Lower lobe of right lung (tissue), 2 donors: ENCODE measurements around the gene YARS1. TPM values are rescaled to one million over a fixed set of nuclear protein-coding genes. Genes with fewer than 3 reads are reported as not detected.

Experiments
- ATAC-seq, 2 donors: fragments of 200-7000 bp; cut with Tn5 transposase; one replicate each; pipeline ENCODE4 v1.9.1; 2020 to 2022; ENCODE audit warnings: mild to moderate bottlenecking in 2 of 2, moderate library complexity in 2 of 2
- DNase-seq: peaks from one replicate; pipeline ENCODE4 v3.0.0-alpha.2; 2020
- H3K27ac ChIP-seq: fragments of 200-600 bp; one replicate; pipeline ENCODE4 v1.8.0; 2022
- H3K27me3 ChIP-seq: fragments of 200-600 bp; one replicate; pipeline ENCODE4 v1.8.0; 2022; ENCODE audit warnings: low read depth
- H3K36me3 ChIP-seq: fragments of 200-600 bp; one replicate; pipeline ENCODE4 v1.8.0; 2022; ENCODE audit warnings: mild to moderate bottlenecking
- H3K4me1 ChIP-seq: fragments of 200-600 bp; one replicate; pipeline ENCODE4 v1.8.0; 2022
- H3K4me3 ChIP-seq: fragments of 200-600 bp; one replicate; pipeline ENCODE4 v1.8.0; 2022; ENCODE audit warnings: mild to moderate bottlenecking
- H3K9me3 ChIP-seq: fragments of 200-600 bp; one replicate; pipeline ENCODE4 v1.8.0; 2022
- intact Hi-C: fragments of 100-400 bp; cut with DNase I; formaldehyde crosslinking; loops from one replicate; pipeline ENCODE4 v1.11.0; 2022
- total RNA-seq: library from RNA; stranded (reverse); fragmentation: NEBNext Ultra II Directional; extraction: Animal tissue kit (Norgen Biotek cat#: 25700); gene quantifications from one replicate; pipeline ENCODE4 v1.2.1, GENCODE V29; 2021
- TF ChIP-seq, protein P1 (sequence below): fragments of 200-600 bp; IDR thresholded peaks from one replicate; pipeline ENCODE4 v1.8.0; 2022; ENCODE audit warnings: antibody characterized with exemption, mild to moderate bottlenecking
- donor health status: DM: no; HTN: yes; CAD: no; lungs with severe emphysema.

Gene YARS1
- total RNA-seq, 1 donor from 2014 or later, result 96.7 TPM

GRCh38 chr1:32825181-32825580 is 8.0 kb upstream of the YARS1 start:
- H3K36me3 ChIP-seq, result peaks cover 49% of the 10 kb centered on the region
- TF ChIP-seq, protein P1, sequence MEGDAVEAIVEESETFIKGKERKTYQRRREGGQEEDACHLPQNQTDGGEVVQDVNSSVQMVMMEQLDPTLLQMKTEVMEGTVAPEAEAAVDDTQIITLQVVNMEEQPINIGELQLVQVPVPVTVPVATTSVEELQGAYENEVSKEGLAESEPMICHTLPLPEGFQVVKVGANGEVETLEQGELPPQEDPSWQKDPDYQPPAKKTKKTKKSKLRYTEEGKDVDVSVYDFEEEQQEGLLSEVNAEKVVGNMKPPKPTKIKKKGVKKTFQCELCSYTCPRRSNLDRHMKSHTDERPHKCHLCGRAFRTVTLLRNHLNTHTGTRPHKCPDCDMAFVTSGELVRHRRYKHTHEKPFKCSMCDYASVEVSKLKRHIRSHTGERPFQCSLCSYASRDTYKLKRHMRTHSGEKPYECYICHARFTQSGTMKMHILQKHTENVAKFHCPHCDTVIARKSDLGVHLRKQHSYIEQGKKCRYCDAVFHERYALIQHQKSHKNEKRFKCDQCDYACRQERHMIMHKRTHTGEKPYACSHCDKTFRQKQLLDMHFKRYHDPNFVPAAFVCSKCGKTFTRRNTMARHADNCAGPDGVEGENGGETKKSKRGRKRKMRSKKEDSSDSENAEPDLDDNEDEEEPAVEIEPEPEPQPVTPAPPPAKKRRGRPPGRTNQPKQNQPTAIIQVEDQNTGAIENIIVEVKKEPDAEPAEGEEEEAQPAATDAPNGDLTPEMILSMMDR, result no peak
- H3K4me1 ChIP-seq, result peaks cover 8% of the 10 kb centered on the region
- intact Hi-C loops, result no loop called here
- DNase-seq (no peak), ATAC-seq (no peak)
- no peaks in the 10 kb centered on the region for H3K27me3 ChIP-seq
- H3K27ac ChIP-seq, result no peak overlapping the region
- H3K9me3 ChIP-seq, result no peaks in the 10 kb centered on the region
- H3K4me3 ChIP-seq, result no peak overlapping the region

- H3K4me1 ChIP-seq, result peaks cover 45% of the 10 kb centered on the region
- peak overlapping the region; percentile 98 for H3K4me3 ChIP-seq
- intact Hi-C loops, result no loop called here
- ATAC-seq (no peak), DNase-seq (no peak)
- no peaks in the 10 kb centered on the region for H3K36me3 ChIP-seq
- no peaks in the 10 kb centered on the region for H3K27me3 ChIP-seq
- no peaks in the 10 kb centered on the region for H3K9me3 ChIP-seq
- peak overlapping the region; percentile 95 for H3K27ac ChIP-seq
- TF ChIP-seq, protein P1, result no peak
Measured at GRCh38 chr1:32818804-32819541, 1.8 kb upstream of the YARS1 start.

- intact Hi-C loops, result no loop called here
- TF ChIP-seq, protein P1, result no peak
- H3K36me3 ChIP-seq, result no peaks in the 10 kb centered on the region
- DNase-seq (peak; percentile 83), ATAC-seq (peak; percentile 68 to 70)
- peak overlapping the region; percentile 98 for H3K4me3 ChIP-seq
- peaks cover 54% of the 10 kb centered on the region for H3K4me1 ChIP-seq
- H3K9me3 ChIP-seq, result no peaks in the 10 kb centered on the region
- peak overlapping the region; percentile 95 for H3K27ac ChIP-seq
- H3K27me3 ChIP-seq, result no peaks in the 10 kb centered on the region
Measured at GRCh38 chr1:32817815-32818786, 943 bp upstream of the YARS1 start.

DNA sequence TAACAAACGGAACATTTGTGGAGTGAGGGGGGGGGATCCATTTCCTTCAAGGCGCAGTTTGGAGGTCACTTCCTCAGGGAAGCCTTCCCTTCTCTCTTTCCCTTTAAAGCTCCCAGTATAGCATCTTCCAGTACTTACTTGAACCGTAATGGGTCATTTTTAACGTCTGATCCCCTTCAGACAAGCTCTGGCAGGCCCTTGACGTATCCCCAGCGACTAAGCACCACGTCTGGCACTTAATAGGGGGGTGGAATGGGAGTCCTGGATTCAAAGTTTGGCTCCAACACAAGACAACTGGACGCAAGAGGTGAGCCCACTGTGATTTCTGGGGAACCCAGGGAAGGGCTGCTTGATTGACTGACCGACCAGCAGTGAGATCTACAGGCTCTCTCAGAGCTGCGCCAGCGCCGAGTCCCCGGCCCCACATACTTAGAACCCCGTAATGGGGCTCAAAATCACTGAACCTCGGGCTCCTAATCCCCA is 441 bp downstream of the YARS1 start:
- H3K36me3 ChIP-seq, result peaks cover 6% of the 10 kb centered on the region
- no peak for DNase-seq
- no peaks in the 10 kb centered on the region for H3K9me3 ChIP-seq
- H3K27me3 ChIP-seq, result no peaks in the 10 kb centered on the region
- peak overlapping the region; percentile 98 for H3K4me3 ChIP-seq
- intact Hi-C loops, result no loop called here
- TF ChIP-seq, protein P1, result no peak
- peaks cover 55% of the 10 kb centered on the region for H3K4me1 ChIP-seq
- peak overlapping the region; percentile 95 for H3K27ac ChIP-seq
- ATAC-seq, result peak; percentile 2 to 25

- TF ChIP-seq, protein P1, result no peak
- Histone ChIP-seq H3K4me1 (peaks cover 44% of the 10 kb centered on the region), H3K4me3 (no peak overlapping the region)
Measured at GRCh38 chr1:32813941-32814739, 3.0 kb downstream of the YARS1 start.

More at GRCh38 chr1:32813941-32814739, 3.0 kb downstream of the YARS1 start:
- Histone ChIP-seq H3K27ac (no peak overlapping the region), H3K27me3 (no peaks in the 10 kb centered on the region), H3K9me3 (no peaks in the 10 kb centered on the region), H3K36me3 (peaks cover 26% of the 10 kb centered on the region)
- intact Hi-C loops, result no loop called here
- DNase-seq (no peak), ATAC-seq (no peak)
